HG03103 (cell line): Measurements from ENCODE around the gene AADACL4.

Source experiments
- ATAC-seq: cut with Tn5 transposase; IDR thresholded peaks from one replicate; pipeline ENCODE4 v1.9.1; 2021; ENCODE audit warnings: low read depth; ENCODE audit not compliant: unreplicated experiment

Gene AADACL4

DNA sequence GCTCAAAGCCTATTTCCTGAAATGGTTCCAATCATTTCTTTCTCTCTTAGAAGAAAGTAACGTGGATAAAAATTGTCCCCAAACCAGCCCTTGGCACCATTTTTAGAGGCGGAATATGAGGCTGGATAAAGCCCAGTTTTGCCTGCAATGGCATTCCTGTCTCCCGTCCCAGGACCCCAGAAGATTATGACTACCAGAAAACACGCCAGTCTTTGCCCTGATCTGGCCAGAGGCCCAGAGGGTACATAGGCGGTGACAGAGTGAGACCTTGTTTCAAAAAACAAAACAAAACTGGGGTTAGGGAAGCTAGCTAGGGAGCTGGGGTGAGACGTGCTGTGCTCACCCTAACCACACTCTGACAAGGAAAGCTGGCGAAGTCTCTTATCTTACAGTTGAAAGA lies at the start of gene AADACL4:
AADACL4 (plus strand) TSS at position 301 of the 400 bp plus-strand sequence. CDS start 462 bp downstream, outside the sequence.
- ATAC-seq: no peak

GRCh38 chr1:12594490-12594889 lies 49.4 kb upstream of the AADACL4 start:
- ATAC-seq: no peak

DNA sequence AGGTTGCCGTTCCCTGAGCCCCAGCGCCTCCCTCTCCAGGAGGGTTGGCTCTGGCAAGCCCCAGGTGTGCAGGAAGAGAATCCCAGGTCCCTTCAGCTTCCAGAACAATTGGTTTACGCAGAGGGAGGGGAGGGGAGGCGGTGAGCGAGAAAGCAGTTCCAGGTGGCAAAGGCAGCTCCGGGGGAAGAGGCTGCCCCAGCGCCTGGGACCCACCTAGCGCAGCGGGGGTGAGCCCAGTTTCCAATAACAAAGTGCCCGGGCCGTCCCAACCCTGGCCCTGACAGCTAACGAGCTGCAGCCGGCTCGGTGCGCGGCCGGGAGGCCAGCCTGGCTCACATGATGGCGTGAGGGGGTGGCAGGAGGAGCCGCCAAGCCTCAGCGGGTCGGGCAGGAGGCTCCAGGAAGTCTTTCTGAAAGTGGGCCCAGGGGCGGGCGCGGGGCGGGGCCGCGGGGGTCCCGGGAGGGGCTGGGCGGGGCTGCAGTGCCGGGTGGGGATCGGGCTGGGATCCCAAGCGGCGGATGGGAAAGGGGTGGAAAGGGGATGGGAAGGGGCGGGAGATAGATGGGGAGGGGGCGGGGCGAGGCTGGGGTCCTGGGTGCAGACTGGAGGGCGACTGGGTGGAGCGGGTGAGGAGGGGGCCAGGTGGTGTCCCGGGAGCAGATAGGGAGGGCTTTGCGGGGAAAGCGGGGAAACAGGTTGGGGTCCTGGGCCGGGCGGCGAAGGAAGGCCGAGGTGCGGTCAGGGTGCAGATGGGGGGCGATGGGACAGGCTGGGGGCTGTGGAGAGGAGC lies 48.7 kb upstream of the AADACL4 start:
- ATAC-seq: no peak

DNA sequence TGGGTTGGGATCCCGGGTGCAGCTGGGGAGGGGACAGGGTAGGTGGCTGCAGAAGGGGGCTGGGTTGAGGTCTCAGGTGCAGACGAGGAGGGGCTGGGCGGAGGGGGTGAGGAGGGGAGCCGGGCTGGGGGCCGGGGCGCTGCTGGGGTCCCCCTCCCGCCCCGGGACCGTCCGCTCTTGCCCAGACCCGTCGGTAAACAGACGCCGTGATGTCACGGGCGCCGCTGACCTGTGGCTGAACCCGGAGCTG lies 48.2 kb upstream of the AADACL4 start:
- ATAC-seq: no peak

DNA sequence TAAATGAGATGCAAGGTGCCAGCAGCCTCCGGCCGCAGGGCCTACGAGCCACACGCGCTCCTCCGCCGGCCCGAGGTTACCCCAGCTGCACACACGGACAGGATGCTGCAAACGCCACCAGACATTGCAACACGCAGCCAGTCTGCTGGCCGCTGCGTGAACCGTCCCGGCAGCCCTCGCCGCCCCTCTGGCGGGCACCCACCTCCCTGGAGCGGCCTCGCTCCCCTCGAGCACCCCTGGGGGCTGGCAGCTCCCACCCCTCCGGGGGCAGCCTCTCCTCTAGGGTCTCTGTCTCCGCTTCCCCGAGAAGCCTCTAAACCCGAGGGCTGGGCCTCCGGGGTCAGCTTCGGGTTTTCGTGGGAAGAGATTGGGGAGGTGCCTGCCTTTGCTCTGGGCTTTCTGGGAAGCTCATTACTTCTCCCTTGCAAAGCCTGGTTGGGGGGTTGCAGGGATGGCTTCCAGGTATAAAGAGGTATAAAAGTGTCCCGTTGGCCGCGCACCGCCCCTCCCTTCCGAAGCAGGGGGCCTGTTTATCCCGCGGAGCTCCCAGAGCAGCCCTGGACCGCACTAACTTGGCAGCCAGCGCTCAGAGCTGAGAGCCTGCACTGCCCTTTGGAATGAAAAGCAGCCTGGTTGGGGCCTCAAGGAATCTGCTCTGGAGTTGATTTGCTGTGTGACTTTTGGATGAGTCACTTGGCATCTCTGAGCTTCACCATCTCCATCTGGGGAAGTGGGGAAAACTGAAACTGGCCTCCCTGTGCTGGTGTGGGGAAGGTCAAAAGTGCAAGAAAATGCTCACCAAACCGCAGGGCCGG lies 47.7 kb upstream of the AADACL4 start:
- ATAC-seq: no peak

- no peak for ATAC-seq
Measured at GRCh38 chr1:12597792-12598191, 46.1 kb upstream of the AADACL4 start.

DNA sequence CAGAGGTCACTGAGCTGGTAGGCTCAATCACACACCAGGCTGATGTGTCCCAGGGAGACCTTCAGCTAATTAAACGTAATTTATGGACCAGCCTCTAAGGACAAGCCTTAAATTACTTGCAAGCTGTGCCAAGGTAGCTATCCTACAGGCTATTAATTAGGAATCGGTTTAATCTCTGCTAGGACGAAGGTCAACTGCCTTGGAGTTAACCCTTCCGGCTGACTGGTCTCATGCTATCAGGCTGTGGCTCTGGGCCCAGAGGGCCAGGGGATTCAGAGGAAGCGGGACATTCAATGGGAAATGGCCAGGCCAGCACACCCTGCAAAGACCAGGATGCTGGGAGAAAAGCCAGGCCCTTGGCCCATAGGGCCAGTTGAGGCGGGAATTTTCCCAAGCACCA lies 44.9 kb upstream of the AADACL4 start:
- no peak for ATAC-seq

- ATAC-seq: no peak
Measured at GRCh38 chr1:12599657-12600056, 44.2 kb upstream of the AADACL4 start.

- no peak for ATAC-seq
Measured at GRCh38 chr1:12600335-12600734, 43.5 kb upstream of the AADACL4 start.

GRCh38 chr1:12600880-12601633 lies 42.8 kb upstream of the AADACL4 start:
- no peak for ATAC-seq

- ATAC-seq: no peak
Measured at GRCh38 chr1:12601700-12602658, 41.9 kb upstream of the AADACL4 start.

DNA sequence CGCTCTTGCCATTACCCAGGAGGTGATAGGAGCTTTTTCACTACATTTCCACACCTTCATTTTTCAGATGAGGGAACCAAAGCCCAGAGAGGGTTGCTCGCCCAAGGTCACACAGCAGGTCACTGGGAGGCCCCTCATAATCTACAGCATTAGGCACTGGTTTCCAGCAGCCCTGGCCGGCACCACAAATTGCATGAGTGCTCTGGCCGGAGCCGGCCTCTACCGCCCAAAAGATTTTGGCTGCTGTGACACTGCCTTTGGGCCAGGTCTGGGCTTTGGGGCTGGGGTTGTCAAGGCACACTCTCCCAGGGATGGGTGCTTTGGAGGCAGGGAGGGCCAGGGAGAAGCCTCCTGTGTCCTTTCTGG lies 41.2 kb upstream of the AADACL4 start:
- no peak for ATAC-seq

DNA sequence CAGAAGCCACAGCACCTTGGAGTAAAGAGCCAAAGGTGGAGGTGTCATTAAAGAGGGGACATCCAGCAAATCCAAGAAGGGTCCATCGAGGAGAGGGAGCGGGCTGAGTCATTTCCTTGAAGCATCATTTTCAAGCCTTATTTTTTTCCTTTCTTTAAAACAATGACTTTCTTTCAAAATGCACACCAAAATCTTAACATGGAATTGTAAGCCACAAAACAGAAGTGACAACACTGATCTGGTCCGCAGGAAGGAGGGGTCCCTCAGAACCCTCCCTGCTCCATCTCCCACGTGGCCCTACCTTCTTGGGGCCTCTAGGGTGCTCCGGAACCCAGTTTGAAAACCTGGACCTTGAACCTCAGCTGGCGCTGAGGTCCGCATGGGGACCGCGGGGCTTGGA lies 40.7 kb upstream of the AADACL4 start:
- ATAC-seq: no peak

GRCh38 chr1:12604114-12604874 lies 39.6 kb upstream of the AADACL4 start:
- no peak for ATAC-seq

- ATAC-seq: no peak
Measured at GRCh38 chr1:12604986-12605385, 38.9 kb upstream of the AADACL4 start.

GRCh38 chr1:12607263-12607662 lies 36.6 kb upstream of the AADACL4 start:
- no peak for ATAC-seq

GRCh38 chr1:12608311-12608957 lies 35.5 kb upstream of the AADACL4 start:
- no peak for ATAC-seq

DNA sequence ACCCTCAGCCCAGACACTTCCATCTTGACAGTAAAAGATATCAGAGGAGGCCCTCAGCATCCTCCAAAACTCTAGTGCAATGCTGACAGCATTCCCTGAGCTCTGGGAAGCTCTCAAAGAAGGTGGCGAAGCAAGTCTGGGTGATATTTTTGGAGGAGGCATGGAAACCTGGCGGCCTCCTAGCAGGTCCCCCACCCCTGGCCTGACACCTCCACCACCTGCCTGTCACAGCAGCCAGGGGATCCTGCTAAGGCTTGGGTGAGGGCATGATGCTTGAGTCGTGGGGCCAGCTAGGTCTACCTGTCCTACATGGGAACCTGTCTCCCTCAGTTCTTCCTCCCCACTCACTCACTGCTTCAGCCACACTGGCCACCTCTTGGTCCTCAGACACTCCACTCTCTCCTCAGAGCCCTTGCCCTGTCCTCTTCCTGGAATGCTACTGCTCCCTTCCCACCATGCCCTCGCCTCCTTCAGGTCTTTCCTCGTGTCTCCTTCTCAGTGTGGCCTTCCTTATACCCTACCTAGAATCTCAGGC lies 34.3 kb upstream of the AADACL4 start:
- no peak for ATAC-seq
